Osteoblast (primary cell): ENCODE data around the gene DSCAML1. TPM values are rescaled to one million over a fixed set of nuclear protein-coding genes. Genes with fewer than 3 reads are reported as not detected.

Experiments used
- DNase-seq: peaks from one replicate; pipeline ENCODE4 v3.0.0; 2011; ENCODE audit warnings: low spot score, mixed read lengths; ENCODE audit not compliant: insufficient read length; ENCODE audit errors: missing footprints
- H2AFZ ChIP-seq: 2 replicates; pipeline ENCODE4 v1.6.0; 2011; ENCODE audit warnings: mild to moderate bottlenecking, low read length
- H3K27ac ChIP-seq: 2 replicates; pipeline ENCODE4 v1.5.1; 2011; ENCODE audit warnings: mild to moderate bottlenecking, low read depth, low read length, moderate library complexity
- H3K27me3 ChIP-seq: 2 replicates; pipeline ENCODE4 v1.6.0; 2012; ENCODE audit warnings: mild to moderate bottlenecking, control low read depth, inconsistent platforms, low read length, moderate library complexity; ENCODE audit not compliant: insufficient read depth
- H3K36me3 ChIP-seq: 2 replicates; pipeline ENCODE4 v1.5.1; 2011; ENCODE audit warnings: mild to moderate bottlenecking, low read length, control low read depth, moderate library complexity; ENCODE audit not compliant: insufficient read depth
- H3K4me1 ChIP-seq: 2 replicates; pipeline ENCODE4 v1.5.1; 2011; ENCODE audit warnings: mild to moderate bottlenecking, low read length, control low read depth, moderate library complexity; ENCODE audit not compliant: insufficient read depth
- H3K4me2 ChIP-seq: 2 replicates; pipeline ENCODE4 v1.6.0; 2011; ENCODE audit warnings: mild to moderate bottlenecking, low read length; ENCODE audit not compliant: insufficient read depth
- H3K4me3 ChIP-seq: fragments of 200-600 bp; sonication (generic); 3 replicates; pipeline ENCODE4 v1.5.1; 2012; ENCODE audit warnings: mild to moderate bottlenecking, low read length, inconsistent platforms; ENCODE audit not compliant: insufficient read depth
- H3K79me2 ChIP-seq: 2 replicates; pipeline ENCODE4 v1.6.0; 2012; ENCODE audit warnings: mild to moderate bottlenecking, low read length, control low read depth, inconsistent platforms; ENCODE audit not compliant: insufficient read depth
- H3K9me3 ChIP-seq: 2 replicates; pipeline ENCODE4 v1.5.1; 2011; ENCODE audit warnings: low read depth, low read length, control low read depth
- H4K20me1 ChIP-seq: 2 replicates; pipeline ENCODE4 v1.6.0; 2012; ENCODE audit warnings: mild to moderate bottlenecking, low read length, control low read depth; ENCODE audit not compliant: insufficient read depth
- CTCF ChIP-seq: IDR thresholded peaks from 2 replicates; pipeline ENCODE4 v1.5.1; 2011; ENCODE audit warnings: mild to moderate bottlenecking, low read depth, low read length, moderate library complexity; ENCODE audit errors: extremely low read depth
- total RNA-seq: library from RNA; depleted of rRNA; stranded (reverse); fragments of >200 nt; gene quantifications from 2 replicates; pipeline ENCODE4 v1.2.3, GENCODE V29; 2012

DSCAML1 gene
- total RNA-seq, 1 donor: not detected

DNA sequence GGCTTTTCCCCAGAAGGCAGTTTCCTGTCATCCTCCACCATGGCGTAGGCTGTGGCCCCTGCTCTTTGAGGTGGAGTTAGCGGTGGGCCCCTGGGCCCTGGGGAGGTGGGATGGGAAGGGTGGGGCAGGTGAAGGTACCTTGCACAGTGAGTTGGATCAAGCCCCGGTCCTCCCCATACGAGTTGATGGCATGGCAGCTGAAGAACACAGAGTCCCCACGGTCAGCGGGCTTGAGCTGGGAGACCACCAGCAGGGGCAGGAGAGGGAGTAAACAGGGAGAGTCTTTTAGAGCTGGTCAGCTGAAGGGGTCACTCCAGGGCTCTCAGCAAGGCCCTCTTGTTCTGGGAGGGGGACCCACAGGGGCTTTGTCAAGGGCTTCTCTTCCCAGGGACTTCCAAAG, 316.0 kb downstream of the DSCAML1 start:
- no peaks in the 10 kb centered on the region for H3K4me1 ChIP-seq
- H3K36me3 ChIP-seq: no peaks in the 10 kb centered on the region
- no peak overlapping the region for H3K4me3 ChIP-seq
- H4K20me1 ChIP-seq: no peaks in the 10 kb centered on the region
- no peak for DNase-seq
- no peak overlapping the region for H3K27ac ChIP-seq
- no peaks in the 10 kb centered on the region for H3K27me3 ChIP-seq
- H2AFZ ChIP-seq: no peak overlapping the region
- no peaks in the 10 kb centered on the region for H3K9me3 ChIP-seq
- no peak overlapping the region for H3K4me2 ChIP-seq
- no peak for TF ChIP-seq CTCF
- no peaks in the 10 kb centered on the region for H3K79me2 ChIP-seq

DNA sequence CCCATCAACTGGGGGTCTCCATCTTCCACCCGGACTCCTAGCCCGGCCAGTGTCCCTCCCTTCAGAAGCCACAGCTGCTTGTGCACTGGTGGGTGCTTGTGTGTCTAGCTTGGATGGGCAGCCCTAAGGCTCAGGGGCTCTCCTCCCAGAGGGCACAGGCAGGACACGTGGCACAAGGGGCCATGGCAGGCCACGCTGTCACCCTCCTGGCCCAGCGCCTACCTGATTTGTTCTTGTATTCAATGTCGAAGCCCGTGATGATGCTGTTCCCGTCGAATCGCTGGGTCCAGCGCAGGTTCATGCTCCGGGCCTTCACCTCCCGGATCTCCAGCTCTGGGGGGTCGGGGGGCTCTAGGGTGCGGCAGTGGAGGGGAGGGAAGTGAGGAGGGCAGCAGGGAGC, 316.8 kb downstream of the DSCAML1 start:
- Histone ChIP-seq H3K27me3 (no peaks in the 10 kb centered on the region), H3K9me3 (no peaks in the 10 kb centered on the region), H3K4me2 (no peak overlapping the region), H3K4me3 (no peak overlapping the region), H3K27ac (no peak overlapping the region), H2AFZ (no peak overlapping the region), H3K79me2 (no peaks in the 10 kb centered on the region), H4K20me1 (no peaks in the 10 kb centered on the region), H3K36me3 (no peaks in the 10 kb centered on the region), H3K4me1 (no peaks in the 10 kb centered on the region)
- TF ChIP-seq CTCF: no peak
- peak; percentile 59 for DNase-seq

DNA sequence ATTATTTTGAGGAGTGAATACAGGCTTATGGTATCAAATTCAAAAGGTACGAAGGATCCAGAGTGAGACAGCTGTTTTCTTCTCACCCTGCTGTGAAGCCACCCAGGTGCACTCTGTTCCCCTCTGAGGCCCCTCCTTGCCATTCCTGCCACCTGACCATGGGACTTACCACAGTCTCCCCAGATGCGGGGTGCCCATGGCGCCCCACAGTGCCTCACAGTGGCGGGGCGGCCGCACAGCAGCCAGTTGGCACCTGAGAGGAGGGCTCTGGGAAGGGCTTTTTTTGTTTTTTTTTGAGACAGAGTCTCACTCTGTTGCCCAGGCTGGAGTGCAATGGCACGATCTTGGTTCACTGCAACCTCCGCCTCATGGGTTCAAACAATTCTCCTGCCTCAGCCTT, 317.6 kb downstream of the DSCAML1 start:
- no peaks in the 10 kb centered on the region for H3K27me3 ChIP-seq
- H4K20me1 ChIP-seq: no peaks in the 10 kb centered on the region
- H3K27ac ChIP-seq: no peak overlapping the region
- no peaks in the 10 kb centered on the region for H3K9me3 ChIP-seq
- H3K4me3 ChIP-seq: no peak overlapping the region
- H3K4me2 ChIP-seq: no peak overlapping the region
- DNase-seq: peak; percentile 19
- H3K79me2 ChIP-seq: no peaks in the 10 kb centered on the region
- H3K4me1 ChIP-seq: no peaks in the 10 kb centered on the region
- no peak overlapping the region for H2AFZ ChIP-seq
- TF ChIP-seq CTCF: no peak
- no peaks in the 10 kb centered on the region for H3K36me3 ChIP-seq

- Histone ChIP-seq H3K27ac (no peak overlapping the region), H4K20me1 (no peaks in the 10 kb centered on the region), H3K9me3 (no peaks in the 10 kb centered on the region), H2AFZ (no peak overlapping the region), H3K4me1 (no peaks in the 10 kb centered on the region), H3K27me3 (no peaks in the 10 kb centered on the region), H3K4me2 (no peak overlapping the region), H3K79me2 (no peaks in the 10 kb centered on the region), H3K36me3 (no peaks in the 10 kb centered on the region), H3K4me3 (no peak overlapping the region)
- TF ChIP-seq CTCF: no peak
- DNase-seq: no peak
Observed at GRCh38 chr11:117478926-117479325, 318.1 kb downstream of the DSCAML1 start.
